ENCODE measurements around the gene PCBP3.

DNA sequence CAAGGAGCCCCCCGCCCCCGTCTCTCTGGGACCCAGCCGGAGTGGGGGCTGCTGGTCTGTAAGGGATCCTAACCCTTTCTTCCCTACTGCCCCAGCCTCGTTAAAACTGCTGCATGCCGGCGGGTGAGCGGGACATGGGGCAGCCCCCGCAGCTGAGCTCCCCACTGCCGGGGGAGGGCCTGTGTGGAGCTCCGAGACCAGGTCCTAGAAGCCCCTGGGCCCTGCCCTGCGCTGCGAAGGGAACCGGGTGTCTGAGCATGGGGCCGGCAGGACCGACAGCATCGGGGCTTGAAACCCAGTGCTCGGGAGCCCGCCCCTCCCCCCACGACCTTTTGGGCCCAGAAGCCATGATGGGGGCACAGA lies 328.8 kb downstream of the PCBP3 start:
- TF ChIP-seq, protein P1, sequence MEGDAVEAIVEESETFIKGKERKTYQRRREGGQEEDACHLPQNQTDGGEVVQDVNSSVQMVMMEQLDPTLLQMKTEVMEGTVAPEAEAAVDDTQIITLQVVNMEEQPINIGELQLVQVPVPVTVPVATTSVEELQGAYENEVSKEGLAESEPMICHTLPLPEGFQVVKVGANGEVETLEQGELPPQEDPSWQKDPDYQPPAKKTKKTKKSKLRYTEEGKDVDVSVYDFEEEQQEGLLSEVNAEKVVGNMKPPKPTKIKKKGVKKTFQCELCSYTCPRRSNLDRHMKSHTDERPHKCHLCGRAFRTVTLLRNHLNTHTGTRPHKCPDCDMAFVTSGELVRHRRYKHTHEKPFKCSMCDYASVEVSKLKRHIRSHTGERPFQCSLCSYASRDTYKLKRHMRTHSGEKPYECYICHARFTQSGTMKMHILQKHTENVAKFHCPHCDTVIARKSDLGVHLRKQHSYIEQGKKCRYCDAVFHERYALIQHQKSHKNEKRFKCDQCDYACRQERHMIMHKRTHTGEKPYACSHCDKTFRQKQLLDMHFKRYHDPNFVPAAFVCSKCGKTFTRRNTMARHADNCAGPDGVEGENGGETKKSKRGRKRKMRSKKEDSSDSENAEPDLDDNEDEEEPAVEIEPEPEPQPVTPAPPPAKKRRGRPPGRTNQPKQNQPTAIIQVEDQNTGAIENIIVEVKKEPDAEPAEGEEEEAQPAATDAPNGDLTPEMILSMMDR (IDR thresholded peaks at IDR 0.05; ENCODE audit: low read depth, low read length), result no peak
- TF ChIP-seq MAX (IDR thresholded peaks at IDR 0.05; ENCODE audit: low read depth, low read length) (no peak), POLR2A (IDR thresholded peaks at IDR 0.05; ENCODE audit: extremely low read depth, insufficient read length) (no peak)
